CD1c-positive myeloid dendritic cell (primary cell): ENCODE data around the gene B3GNT4.
"Not testable (repeated sequence)": the region's sequence is repeated elsewhere in the genome, so short reads cannot be mapped to it uniquely, and the experiment has no call there.

Experiments used
- DNase-seq: peaks from one replicate; pipeline ENCODE4 v3.0.0-alpha.2; 2016; ENCODE audit errors: extremely low spot score

B3GNT4 gene

GRCh38 chr12:122203301-122204166 lies at the start of gene B3GNT4:
Gene B3GNT4, plus strand, starts transcription at chr12:122203709. Its CDS starts 910 bp downstream, at chr12:122204619.
- peak; percentile 70 for DNase-seq

- DNase-seq = no peak
Observed at GRCh38 chr12:122155705-122156104, 47.8 kb upstream of the B3GNT4 start.

GRCh38 chr12:122158700-122159285 lies 44.7 kb upstream of the B3GNT4 start:
- no peak for DNase-seq

- no peak for DNase-seq
Observed at GRCh38 chr12:122159882-122160281, 43.6 kb upstream of the B3GNT4 start.

GRCh38 chr12:122160761-122161160 lies 42.7 kb upstream of the B3GNT4 start:
- no peak for DNase-seq

GRCh38 chr12:122161682-122162081 lies 41.8 kb upstream of the B3GNT4 start:
- no peak for DNase-seq

- no peak for DNase-seq
Observed at GRCh38 chr12:122162976-122163375, 40.5 kb upstream of the B3GNT4 start.

- DNase-seq = no peak
Observed at GRCh38 chr12:122166422-122167349, 36.8 kb upstream of the B3GNT4 start.

GRCh38 chr12:122167356-122167925 lies 36.1 kb upstream of the B3GNT4 start:
- no peak for DNase-seq

- DNase-seq = no peak
Observed at GRCh38 chr12:122168492-122168891, 35.0 kb upstream of the B3GNT4 start.

- DNase-seq = no peak
Observed at GRCh38 chr12:122171399-122171798, 32.1 kb upstream of the B3GNT4 start.

GRCh38 chr12:122172262-122172939 lies 31.1 kb upstream of the B3GNT4 start:
- DNase-seq = no peak

- DNase-seq = no peak
Observed at GRCh38 chr12:122174155-122174845, 29.2 kb upstream of the B3GNT4 start, which contains the start of gene IL31. Gene IL31, minus strand, starts transcription at chr12:122174221. Its CDS starts 49 bp downstream, at chr12:122174172.

GRCh38 chr12:122176473-122176872 lies 27.0 kb upstream of the B3GNT4 start:
- DNase-seq = not testable (repeated sequence)

GRCh38 chr12:122182887-122183587 lies 20.5 kb upstream of the B3GNT4 start, which contains the start of gene LRRC43:
Gene LRRC43, plus strand, starts transcription at chr12:122183123. Its CDS starts 22 bp downstream, at chr12:122183145.
- peak; percentile 62 for DNase-seq

- no peak for DNase-seq
Observed at GRCh38 chr12:122183588-122183940, 19.9 kb upstream of the B3GNT4 start.

GRCh38 chr12:122184517-122184916 lies 19.0 kb upstream of the B3GNT4 start:
- DNase-seq = no peak

GRCh38 chr12:122185079-122185478 lies 18.4 kb upstream of the B3GNT4 start:
- DNase-seq = no peak

- no peak for DNase-seq
Observed at GRCh38 chr12:122185494-122186082, 17.9 kb upstream of the B3GNT4 start.
